Keratinocyte (primary cell): ENCODE results near the gene CASP3.
"Not testable (repeated sequence)": the region's sequence is repeated elsewhere in the genome, so short reads cannot be mapped to it uniquely, and the experiment has no call there.

Source experiments
- EZH2 ChIP-seq: IDR thresholded peaks from one replicate; pipeline ENCODE4 v1.6.1; 2012; ENCODE audit warnings: inconsistent platforms, mild to moderate bottlenecking, low read length, moderate library complexity
- TF ChIP-seq, protein P1 (sequence below), 3 experiments: IDR thresholded peaks in 1 of 3; conservative IDR thresholded peaks in 1 of 3; optimal IDR thresholded peaks in 1 of 3; 2 replicates in 2 of 3; 3 replicates in 1 of 3; pipeline versions ENCODE3 to v1.5.1; 2011; ENCODE audit warnings: low read length in 3 of 3, mild to moderate bottlenecking in 3 of 3, moderate library complexity in 2 of 3, control low read depth in 1 of 3, inconsistent platforms in 1 of 3; ENCODE audit not compliant: insufficient read depth in 2 of 3; ENCODE audit errors: extremely low read depth in 1 of 3

- TF ChIP-seq, protein P1, sequence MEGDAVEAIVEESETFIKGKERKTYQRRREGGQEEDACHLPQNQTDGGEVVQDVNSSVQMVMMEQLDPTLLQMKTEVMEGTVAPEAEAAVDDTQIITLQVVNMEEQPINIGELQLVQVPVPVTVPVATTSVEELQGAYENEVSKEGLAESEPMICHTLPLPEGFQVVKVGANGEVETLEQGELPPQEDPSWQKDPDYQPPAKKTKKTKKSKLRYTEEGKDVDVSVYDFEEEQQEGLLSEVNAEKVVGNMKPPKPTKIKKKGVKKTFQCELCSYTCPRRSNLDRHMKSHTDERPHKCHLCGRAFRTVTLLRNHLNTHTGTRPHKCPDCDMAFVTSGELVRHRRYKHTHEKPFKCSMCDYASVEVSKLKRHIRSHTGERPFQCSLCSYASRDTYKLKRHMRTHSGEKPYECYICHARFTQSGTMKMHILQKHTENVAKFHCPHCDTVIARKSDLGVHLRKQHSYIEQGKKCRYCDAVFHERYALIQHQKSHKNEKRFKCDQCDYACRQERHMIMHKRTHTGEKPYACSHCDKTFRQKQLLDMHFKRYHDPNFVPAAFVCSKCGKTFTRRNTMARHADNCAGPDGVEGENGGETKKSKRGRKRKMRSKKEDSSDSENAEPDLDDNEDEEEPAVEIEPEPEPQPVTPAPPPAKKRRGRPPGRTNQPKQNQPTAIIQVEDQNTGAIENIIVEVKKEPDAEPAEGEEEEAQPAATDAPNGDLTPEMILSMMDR (optimal IDR thresholded peaks at IDR 0.05 in 1 of 3, IDR thresholded peaks at IDR 0.05 in 1 of 3, conservative IDR thresholded peaks at IDR 0.05 in 1 of 3; ENCODE audit: extremely low read depth in 1 of 3, insufficient read depth in 2 of 3, low read length in 3 of 3), result not testable (repeated sequence)
- not testable (repeated sequence) for TF ChIP-seq EZH2
These were observed 8.6 kb upstream of the CASP3 start for GRCh38 chr4:184657820-184658219.
